Spleen (tissue), 7 donors: ENCODE measurements around the gene GNG7.

Experiments
- CTCF ChIP-seq, 11 experiments: fragments of 200-600 bp in 7 of 11; fragments of 450-650 bp in 4 of 11; sonication (generic) in 4 of 11; IDR thresholded peaks in 8 of 11; conservative IDR thresholded peaks in 3 of 11; 1 replicate in 7 of 11; 2 replicates in 4 of 11; pipeline versions ENCODE4 v1.4.0 to v1.8.0; 2016 to 2021; ENCODE audit warnings: antibody characterized with exemption in 11 of 11, inconsistent platforms in 4 of 11, mild to moderate bottlenecking in 1 of 11
- POLR2A ChIP-seq, 3 donors: fragments of 450-650 bp; IDR thresholded peaks; one replicate each; pipeline ENCODE4 v1.5.1; 2017; ENCODE audit warnings: antibody characterized with exemption in 3 of 3, mild to moderate bottlenecking in 1 of 3
- donor health status: DM: no; HTN: no; CAD: no; lungs with moderate emphysema.
- donor health status: DM: no; HTN: no; CAD: no.
- donor health status: DM: no; HTN: no; CAD: no.

- TF ChIP-seq CTCF (IDR thresholded peaks at IDR 0.05 in 8 of 11, conservative IDR thresholded peaks at IDR 0.05 in 3 of 11) (no peak), POLR2A (IDR thresholded peaks at IDR 0.05) (no peak)
Observed at GRCh38 chr19:2481466-2481865, 221.0 kb downstream of the GNG7 start.
